Osteoblast (primary cell): ENCODE data around the gene INPP5A. TPM values are rescaled to one million over a fixed set of nuclear protein-coding genes. Genes with fewer than 3 reads are reported as not detected.

Experiments
- DNase-seq: peaks from one replicate; pipeline ENCODE4 v3.0.0; 2011; ENCODE audit warnings: low spot score, mixed read lengths; ENCODE audit not compliant: insufficient read length; ENCODE audit errors: missing footprints
- H2AFZ ChIP-seq: 2 replicates; pipeline ENCODE4 v1.6.0; 2011; ENCODE audit warnings: mild to moderate bottlenecking, low read length
- H3K27ac ChIP-seq: 2 replicates; pipeline ENCODE4 v1.5.1; 2011; ENCODE audit warnings: mild to moderate bottlenecking, low read depth, low read length, moderate library complexity
- H3K27me3 ChIP-seq: 2 replicates; pipeline ENCODE4 v1.6.0; 2012; ENCODE audit warnings: mild to moderate bottlenecking, control low read depth, inconsistent platforms, low read length, moderate library complexity; ENCODE audit not compliant: insufficient read depth
- H3K36me3 ChIP-seq: 2 replicates; pipeline ENCODE4 v1.5.1; 2011; ENCODE audit warnings: mild to moderate bottlenecking, low read length, control low read depth, moderate library complexity; ENCODE audit not compliant: insufficient read depth
- H3K4me1 ChIP-seq: 2 replicates; pipeline ENCODE4 v1.5.1; 2011; ENCODE audit warnings: mild to moderate bottlenecking, low read length, control low read depth, moderate library complexity; ENCODE audit not compliant: insufficient read depth
- H3K4me2 ChIP-seq: 2 replicates; pipeline ENCODE4 v1.6.0; 2011; ENCODE audit warnings: mild to moderate bottlenecking, low read length; ENCODE audit not compliant: insufficient read depth
- H3K4me3 ChIP-seq: fragments of 200-600 bp; sonication (generic); 3 replicates; pipeline ENCODE4 v1.5.1; 2012; ENCODE audit warnings: mild to moderate bottlenecking, low read length, inconsistent platforms; ENCODE audit not compliant: insufficient read depth
- H3K79me2 ChIP-seq: 2 replicates; pipeline ENCODE4 v1.6.0; 2012; ENCODE audit warnings: mild to moderate bottlenecking, low read length, control low read depth, inconsistent platforms; ENCODE audit not compliant: insufficient read depth
- H3K9me3 ChIP-seq: 2 replicates; pipeline ENCODE4 v1.5.1; 2011; ENCODE audit warnings: low read depth, low read length, control low read depth
- H4K20me1 ChIP-seq: 2 replicates; pipeline ENCODE4 v1.6.0; 2012; ENCODE audit warnings: mild to moderate bottlenecking, low read length, control low read depth; ENCODE audit not compliant: insufficient read depth
- total RNA-seq: library from RNA; depleted of rRNA; stranded (reverse); fragments of >200 nt; gene quantifications from 2 replicates; pipeline ENCODE4 v1.2.3, GENCODE V29; 2012
- TF ChIP-seq, protein P1 (sequence below): IDR thresholded peaks from 2 replicates; pipeline ENCODE4 v1.5.1; 2011; ENCODE audit warnings: mild to moderate bottlenecking, low read depth, low read length, moderate library complexity; ENCODE audit errors: extremely low read depth

INPP5A gene
- total RNA-seq, 1 donor = 22.8 TPM

DNA sequence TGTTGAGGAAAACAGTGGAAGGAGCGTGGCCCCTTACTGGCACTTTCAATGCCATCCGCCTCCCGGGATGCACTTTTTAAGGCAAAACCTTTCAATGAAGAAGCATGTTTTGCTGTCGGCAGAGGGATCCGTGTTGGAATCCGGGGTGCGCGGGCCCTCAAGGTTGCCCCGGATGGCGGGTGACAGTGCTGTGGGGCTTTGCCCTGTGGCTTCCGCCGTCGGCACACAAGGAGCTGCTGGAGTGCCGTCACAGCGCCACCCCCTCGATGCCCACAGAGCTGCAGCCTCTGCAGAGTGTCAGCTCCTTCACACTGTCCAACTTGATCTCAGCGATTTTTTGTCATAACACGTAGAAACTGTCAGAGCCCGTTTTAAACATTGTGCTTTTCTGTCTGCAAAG is 189.4 kb downstream of the INPP5A start:
- Histone ChIP-seq H3K79me2 (no peaks in the 10 kb centered on the region), H3K27me3 (no peaks in the 10 kb centered on the region), H2AFZ (no peak overlapping the region), H3K4me1 (no peaks in the 10 kb centered on the region), H4K20me1 (no peaks in the 10 kb centered on the region), H3K27ac (no peak overlapping the region), H3K36me3 (no peaks in the 10 kb centered on the region), H3K4me3 (no peak overlapping the region), H3K4me2 (no peak overlapping the region), H3K9me3 (no peaks in the 10 kb centered on the region)
- DNase-seq = no peak
- TF ChIP-seq, protein P1, sequence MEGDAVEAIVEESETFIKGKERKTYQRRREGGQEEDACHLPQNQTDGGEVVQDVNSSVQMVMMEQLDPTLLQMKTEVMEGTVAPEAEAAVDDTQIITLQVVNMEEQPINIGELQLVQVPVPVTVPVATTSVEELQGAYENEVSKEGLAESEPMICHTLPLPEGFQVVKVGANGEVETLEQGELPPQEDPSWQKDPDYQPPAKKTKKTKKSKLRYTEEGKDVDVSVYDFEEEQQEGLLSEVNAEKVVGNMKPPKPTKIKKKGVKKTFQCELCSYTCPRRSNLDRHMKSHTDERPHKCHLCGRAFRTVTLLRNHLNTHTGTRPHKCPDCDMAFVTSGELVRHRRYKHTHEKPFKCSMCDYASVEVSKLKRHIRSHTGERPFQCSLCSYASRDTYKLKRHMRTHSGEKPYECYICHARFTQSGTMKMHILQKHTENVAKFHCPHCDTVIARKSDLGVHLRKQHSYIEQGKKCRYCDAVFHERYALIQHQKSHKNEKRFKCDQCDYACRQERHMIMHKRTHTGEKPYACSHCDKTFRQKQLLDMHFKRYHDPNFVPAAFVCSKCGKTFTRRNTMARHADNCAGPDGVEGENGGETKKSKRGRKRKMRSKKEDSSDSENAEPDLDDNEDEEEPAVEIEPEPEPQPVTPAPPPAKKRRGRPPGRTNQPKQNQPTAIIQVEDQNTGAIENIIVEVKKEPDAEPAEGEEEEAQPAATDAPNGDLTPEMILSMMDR = no peak

DNA sequence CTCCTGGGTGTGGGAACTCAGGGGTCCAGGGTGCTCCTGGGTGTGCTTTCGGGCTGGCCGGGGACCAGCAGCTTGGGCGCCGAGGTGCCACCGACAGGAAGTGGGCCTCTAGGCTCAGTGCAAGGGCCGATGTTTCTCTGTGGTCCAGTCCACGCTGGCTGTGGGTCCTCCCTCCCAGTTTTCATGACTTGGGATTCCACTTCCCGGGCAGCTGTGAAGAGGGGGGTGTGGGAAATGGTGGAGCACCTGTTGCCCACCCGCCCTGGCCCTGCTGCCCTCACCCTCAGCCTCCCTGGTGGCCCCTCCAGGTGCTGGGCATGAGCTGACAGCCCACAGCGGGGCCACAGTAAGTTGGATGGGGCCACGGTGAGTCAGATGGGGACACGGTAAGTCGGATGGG is 189.8 kb downstream of the INPP5A start:
- DNase-seq = no peak
- H3K27me3 ChIP-seq = no peaks in the 10 kb centered on the region
- H3K27ac ChIP-seq = no peak overlapping the region
- H3K36me3 ChIP-seq = no peaks in the 10 kb centered on the region
- no peak overlapping the region for H3K4me3 ChIP-seq
- no peaks in the 10 kb centered on the region for H3K9me3 ChIP-seq
- no peaks in the 10 kb centered on the region for H3K79me2 ChIP-seq
- no peak overlapping the region for H3K4me2 ChIP-seq
- no peaks in the 10 kb centered on the region for H3K4me1 ChIP-seq
- H4K20me1 ChIP-seq = no peaks in the 10 kb centered on the region
- TF ChIP-seq, protein P1 = no peak
- no peak overlapping the region for H2AFZ ChIP-seq

DNA sequence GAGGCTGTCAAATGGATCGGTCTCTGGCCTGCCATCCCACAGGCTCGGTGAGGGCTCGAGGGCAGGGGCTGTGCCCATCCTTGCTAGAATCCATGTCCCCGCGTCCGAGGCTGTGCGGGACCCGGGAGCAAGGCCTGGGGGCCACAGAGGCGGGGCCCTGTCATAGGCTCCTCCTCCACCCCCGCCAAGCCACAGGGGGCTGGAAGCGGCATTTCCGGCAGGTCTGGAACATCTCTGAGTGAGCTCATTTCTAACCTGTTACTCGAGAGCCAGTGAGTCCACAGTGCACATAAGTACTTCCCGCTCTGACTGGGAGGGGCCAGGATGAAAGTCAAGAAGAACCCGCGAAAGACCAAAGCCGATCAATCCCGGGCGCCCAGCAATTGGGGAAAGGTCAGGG is 190.7 kb downstream of the INPP5A start:
- Histone ChIP-seq H3K36me3 (no peaks in the 10 kb centered on the region), H3K27me3 (no peaks in the 10 kb centered on the region)

DNA sequence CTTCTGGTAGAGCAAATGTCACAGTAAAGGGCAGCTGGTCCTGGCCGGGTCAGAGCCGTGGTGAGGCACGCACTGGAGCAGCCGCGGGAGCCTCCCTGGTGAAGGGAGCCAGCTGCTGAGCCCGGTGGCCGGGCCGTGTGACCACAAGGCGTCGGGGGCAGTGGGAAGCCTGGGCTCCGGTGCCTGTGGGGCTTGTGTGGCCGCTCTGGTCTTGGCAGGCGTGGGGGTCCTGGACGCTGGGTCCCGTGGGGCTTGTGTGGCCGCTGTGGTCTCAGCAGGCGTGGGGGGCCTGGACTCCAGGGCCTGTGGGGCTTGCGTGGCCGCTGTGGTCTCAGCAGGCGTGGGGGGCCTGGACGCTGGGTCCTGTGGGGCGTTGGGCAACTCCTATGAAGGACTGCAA is 191.2 kb downstream of the INPP5A start:
- Histone ChIP-seq H3K4me1 (no peaks in the 10 kb centered on the region), H3K4me3 (no peak overlapping the region), H3K79me2 (no peaks in the 10 kb centered on the region), H3K36me3 (no peaks in the 10 kb centered on the region), H3K4me2 (no peak overlapping the region), H3K27ac (no peak overlapping the region), H4K20me1 (no peaks in the 10 kb centered on the region), H3K9me3 (no peaks in the 10 kb centered on the region), H3K27me3 (no peaks in the 10 kb centered on the region), H2AFZ (no peak overlapping the region)
- TF ChIP-seq, protein P1 = no peak
- DNase-seq = no peak

More for the DNA sequence above, 190.7 kb downstream of the INPP5A start:
- Histone ChIP-seq H2AFZ (no peak overlapping the region), H3K9me3 (no peaks in the 10 kb centered on the region), H4K20me1 (no peaks in the 10 kb centered on the region), H3K27ac (no peak overlapping the region), H3K79me2 (no peaks in the 10 kb centered on the region), H3K4me2 (no peak overlapping the region), H3K4me1 (no peaks in the 10 kb centered on the region), H3K4me3 (no peak overlapping the region)
- DNase-seq = no peak
- TF ChIP-seq, protein P1 = no peak
